Loucy (cell line): ENCODE data around the gene ACP7.

Experiments used
- H2AFZ ChIP-seq: fragments of 200-600 bp; sonication (generic); 2 replicates; pipeline ENCODE4 v1.6.0; 2016; ENCODE audit warnings: antibody characterized with exemption, mild to moderate bottlenecking, low read length, moderate library complexity
- H3F3A ChIP-seq: fragments of 200-600 bp; 2 replicates; pipeline ENCODE4 v1.6.0; 2016; ENCODE audit warnings: antibody characterized with exemption, low read depth, mild to moderate bottlenecking
- H3K27me3 ChIP-seq: fragments of 200-600 bp; sonication (generic); 2 replicates; pipeline ENCODE4 v1.6.1; 2014; ENCODE audit warnings: low read length, mild to moderate bottlenecking; ENCODE audit not compliant: insufficient read depth, poor library complexity, severe bottlenecking
- H3K36me3 ChIP-seq: fragments of 200-600 bp; sonication (generic); 2 replicates; pipeline ENCODE4 v1.6.1; 2016; ENCODE audit warnings: low read length; ENCODE audit not compliant: insufficient read depth
- H3K4me1 ChIP-seq: fragments of 200-600 bp; sonication (generic); 2 replicates; pipeline ENCODE4 v1.5.1; 2014; ENCODE audit warnings: low read length, mild to moderate bottlenecking; ENCODE audit not compliant: insufficient read depth, poor library complexity, severe bottlenecking
- H3K4me2 ChIP-seq: fragments of 200-600 bp; sonication (generic); 2 replicates; pipeline ENCODE4 v1.6.0; 2014; ENCODE audit warnings: antibody characterized with exemption, low read length, low read depth, mild to moderate bottlenecking; ENCODE audit not compliant: poor library complexity, severe bottlenecking
- H3K4me3 ChIP-seq: fragments of 200-600 bp; sonication (generic); 2 replicates; pipeline ENCODE4 v1.5.1; 2014; ENCODE audit warnings: low read length, mild to moderate bottlenecking, mixed read lengths; ENCODE audit not compliant: poor library complexity, severe bottlenecking
- H3K79me2 ChIP-seq: fragments of 200-600 bp; sonication (generic); 2 replicates; pipeline ENCODE4 v1.6.1; 2014; ENCODE audit warnings: low read length; ENCODE audit not compliant: insufficient read depth
- H3K9ac ChIP-seq: fragments of 200-600 bp; sonication (generic); 2 replicates; pipeline ENCODE4 v1.6.0; 2014; ENCODE audit warnings: mild to moderate bottlenecking, low read depth, low read length, moderate library complexity; ENCODE audit not compliant: poor library complexity, severe bottlenecking
- H3K9me2 ChIP-seq: fragments of 200-600 bp; sonication (generic); replicated peaks from 2 replicates; pipeline ENCODE4 v1.6.1; 2016; ENCODE audit warnings: low read depth, low read length, mixed read lengths
- H3K9me3 ChIP-seq: fragments of 200-600 bp; sonication (generic); 2 replicates; pipeline ENCODE4 v1.6.1; 2014; ENCODE audit warnings: mild to moderate bottlenecking, antibody characterized with exemption, low read length, low read depth; ENCODE audit not compliant: insufficient read depth
- H4K20me1 ChIP-seq: fragments of 200-600 bp; sonication (generic); 2 replicates; pipeline ENCODE4 v1.6.0; 2014; ENCODE audit warnings: antibody characterized with exemption, low read length, mild to moderate bottlenecking; ENCODE audit not compliant: insufficient read depth, poor library complexity, severe bottlenecking
- CTCF ChIP-seq: fragments of 200-600 bp; sonication (generic); conservative IDR thresholded peaks from 2 replicates; pipeline ENCODE4 v1.5.1; 2014; ENCODE audit warnings: mild to moderate bottlenecking, antibody characterized with exemption, low read length
- EZH2phosphoT487 ChIP-seq: fragments of 200-600 bp; IDR thresholded peaks from 2 replicates; pipeline ENCODE4 v1.6.1; 2018; ENCODE audit warnings: antibody characterized with exemption, mild to moderate bottlenecking, moderate library complexity, borderline replicate concordance

ACP7 gene

GRCh38 chr19:39122934-39123731 lies 39.0 kb downstream of the ACP7 start:
- H3F3A ChIP-seq = no peaks in the 10 kb centered on the region
- no peak overlapping the region for H3K4me3 ChIP-seq
- H3K9me3 ChIP-seq = no peaks in the 10 kb centered on the region
- H3K4me2 ChIP-seq = no peak overlapping the region
- H3K9me2 ChIP-seq = no peaks in the 10 kb centered on the region
- H3K79me2 ChIP-seq = peaks cover 25% of the 10 kb centered on the region
- H4K20me1 ChIP-seq = peaks cover 17% of the 10 kb centered on the region
- H3K9ac ChIP-seq = no peak overlapping the region
- no peaks in the 10 kb centered on the region for H3K36me3 ChIP-seq
- no peaks in the 10 kb centered on the region for H3K27me3 ChIP-seq
- no peak overlapping the region for H2AFZ ChIP-seq
- TF ChIP-seq EZH2phosphoT487 = no peak
- no peak for TF ChIP-seq CTCF
- H3K4me1 ChIP-seq = peaks cover 21% of the 10 kb centered on the region

DNA sequence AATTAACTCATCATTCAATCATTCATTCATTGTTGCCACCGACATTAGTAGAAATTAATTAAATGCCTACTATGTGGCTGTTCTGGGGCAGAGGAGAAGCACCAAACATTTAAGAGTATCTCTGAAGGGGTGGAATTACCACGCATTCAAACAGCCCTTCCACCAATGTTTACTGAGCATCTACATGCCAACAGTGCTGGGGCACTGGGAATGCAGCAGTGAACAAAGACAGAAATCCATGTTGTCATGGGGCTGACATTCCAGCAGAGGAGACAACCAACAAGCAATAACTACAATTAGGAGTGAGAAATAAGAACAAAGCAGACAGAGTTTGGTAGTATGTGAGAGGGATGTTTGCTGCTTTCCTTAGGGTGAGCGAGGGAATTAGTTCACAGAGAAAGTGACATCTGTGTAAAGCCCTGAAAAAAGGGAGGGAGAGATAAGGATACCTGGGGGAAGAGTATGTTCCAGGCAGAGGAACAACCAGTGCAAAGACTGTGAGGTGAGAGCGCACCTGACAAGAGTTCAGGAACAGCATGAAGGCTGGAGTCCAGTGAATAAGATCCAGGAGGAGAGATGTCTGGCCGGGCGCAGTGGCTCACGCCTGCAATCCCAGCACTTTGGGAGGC lies 40.1 kb downstream of the ACP7 start:
- 0 out of 2 replicates have a peak overlapping the region, but pooled peaks have one; percentile 30 for H2AFZ ChIP-seq
- no peaks in the 10 kb centered on the region for H3K9me2 ChIP-seq
- H3K79me2 ChIP-seq = peaks cover 36% of the 10 kb centered on the region
- no peaks in the 10 kb centered on the region for H3F3A ChIP-seq
- no peak for TF ChIP-seq EZH2phosphoT487
- no peak for TF ChIP-seq CTCF
- H4K20me1 ChIP-seq = peaks cover 25% of the 10 kb centered on the region
- no peak overlapping the region for H3K4me3 ChIP-seq
- H3K36me3 ChIP-seq = no peaks in the 10 kb centered on the region
- no peak overlapping the region for H3K4me2 ChIP-seq
- peaks cover 31% of the 10 kb centered on the region for H3K4me1 ChIP-seq
- H3K9me3 ChIP-seq = no peaks in the 10 kb centered on the region
- no peaks in the 10 kb centered on the region for H3K27me3 ChIP-seq
- no peak overlapping the region for H3K9ac ChIP-seq

GRCh38 chr19:39125199-39125553 lies 41.0 kb downstream of the ACP7 start:
- Histone ChIP-seq H3K4me3 (peak overlapping the region; percentile 94), H3K36me3 (no peaks in the 10 kb centered on the region), H3K27me3 (no peaks in the 10 kb centered on the region), H3K4me2 (peak overlapping the region; percentile 56), H2AFZ (peak overlapping the region; percentile 65), H3K9me2 (no peaks in the 10 kb centered on the region), H3K9me3 (no peaks in the 10 kb centered on the region), H3F3A (no peaks in the 10 kb centered on the region), H3K9ac (peak overlapping the region; percentile 94), H4K20me1 (peaks cover 25% of the 10 kb centered on the region), H3K4me1 (peaks cover 31% of the 10 kb centered on the region), H3K79me2 (peaks cover 44% of the 10 kb centered on the region)
- TF ChIP-seq EZH2phosphoT487 = no peak
- TF ChIP-seq CTCF = no peak
